PC-9 (cell line): ENCODE results near the gene SLAIN2.

ENCODE experiments used
- EZH2 ChIP-seq: fragments of 200-600 bp; sonication (generic); IDR thresholded peaks from 2 replicates; pipeline ENCODE4 v1.8.0; 2017; ENCODE audit warnings: antibody characterized with exemption, low read depth
- TF ChIP-seq, protein P1 (sequence below): fragments of 200-600 bp; sonication (generic); conservative IDR thresholded peaks from 2 replicates; pipeline ENCODE4 v1.6.1; 2017; ENCODE audit warnings: mixed run types, antibody characterized with exemption, mild to moderate bottlenecking, moderate library complexity

DNA sequence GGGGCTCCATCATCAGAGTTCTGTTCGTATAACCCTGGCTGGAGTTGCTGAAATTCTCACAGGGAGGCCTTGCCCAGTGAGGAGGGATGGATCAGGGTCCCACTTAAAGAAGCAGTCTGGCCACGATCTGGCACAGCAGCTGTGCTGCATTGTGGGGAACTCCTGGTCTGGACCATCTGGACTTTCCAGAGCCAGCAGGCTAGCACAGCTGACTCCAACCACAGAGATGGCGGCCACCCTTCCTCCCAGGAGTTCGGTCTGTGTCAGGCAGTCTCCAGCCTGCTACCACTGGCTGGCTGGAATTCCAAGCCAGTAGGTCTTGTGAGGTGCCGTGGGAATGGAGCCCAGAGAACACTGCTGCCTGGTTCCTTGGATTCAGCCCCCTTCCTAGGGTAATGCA, 62.0 kb downstream of the SLAIN2 start:
- TF ChIP-seq, protein P1, sequence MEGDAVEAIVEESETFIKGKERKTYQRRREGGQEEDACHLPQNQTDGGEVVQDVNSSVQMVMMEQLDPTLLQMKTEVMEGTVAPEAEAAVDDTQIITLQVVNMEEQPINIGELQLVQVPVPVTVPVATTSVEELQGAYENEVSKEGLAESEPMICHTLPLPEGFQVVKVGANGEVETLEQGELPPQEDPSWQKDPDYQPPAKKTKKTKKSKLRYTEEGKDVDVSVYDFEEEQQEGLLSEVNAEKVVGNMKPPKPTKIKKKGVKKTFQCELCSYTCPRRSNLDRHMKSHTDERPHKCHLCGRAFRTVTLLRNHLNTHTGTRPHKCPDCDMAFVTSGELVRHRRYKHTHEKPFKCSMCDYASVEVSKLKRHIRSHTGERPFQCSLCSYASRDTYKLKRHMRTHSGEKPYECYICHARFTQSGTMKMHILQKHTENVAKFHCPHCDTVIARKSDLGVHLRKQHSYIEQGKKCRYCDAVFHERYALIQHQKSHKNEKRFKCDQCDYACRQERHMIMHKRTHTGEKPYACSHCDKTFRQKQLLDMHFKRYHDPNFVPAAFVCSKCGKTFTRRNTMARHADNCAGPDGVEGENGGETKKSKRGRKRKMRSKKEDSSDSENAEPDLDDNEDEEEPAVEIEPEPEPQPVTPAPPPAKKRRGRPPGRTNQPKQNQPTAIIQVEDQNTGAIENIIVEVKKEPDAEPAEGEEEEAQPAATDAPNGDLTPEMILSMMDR = no peak
- no peak for TF ChIP-seq EZH2
